Thymus (tissue), 14 donors: Measurements from ENCODE around the gene ZNF41. TPM values are rescaled to one million over a fixed set of nuclear protein-coding genes. Genes with fewer than 3 reads are reported as not detected.
A peak's percentile ranks its signal among the peaks of the same experiment; 100 is the strongest.

Source experiments
- DNase-seq, 9 donors: peaks; one replicate each; pipeline ENCODE4 v3.0.0-alpha.2; 2013; ENCODE audit warnings: low spot score in 9 of 9, low read depth in 6 of 9, missing footprints in 1 of 9
- H3K27ac ChIP-seq, 2 donors: one replicate each; pipeline ENCODE4 v1.5.1; 2013; ENCODE audit warnings: control low read depth in 1 of 2, low read depth in 1 of 2, low read length in 1 of 2, mild to moderate bottlenecking in 1 of 2, moderate library complexity in 1 of 2
- H3K27me3 ChIP-seq, 2 donors: one replicate each; pipeline ENCODE4 v1.5.1; 2013; ENCODE audit warnings: low read length in 1 of 2; ENCODE audit not compliant: control insufficient read depth in 2 of 2, insufficient read depth in 1 of 2
- H3K36me3 ChIP-seq, 2 donors: one replicate each; pipeline ENCODE4 v1.5.1; 2013; ENCODE audit warnings: low read length in 1 of 2, mild to moderate bottlenecking in 1 of 2, moderate library complexity in 1 of 2; ENCODE audit not compliant: control insufficient read depth in 2 of 2, insufficient read depth in 2 of 2
- H3K4me1 ChIP-seq, 2 donors: one replicate each; pipeline ENCODE4 v1.5.1; 2013; ENCODE audit warnings: low read length in 2 of 2; ENCODE audit not compliant: control insufficient read depth in 2 of 2, insufficient read depth in 2 of 2
- H3K4me3 ChIP-seq, 2 donors: one replicate each; pipeline ENCODE4 v1.5.1; 2013; ENCODE audit warnings: low read length in 2 of 2, control low read depth in 1 of 2, mild to moderate bottlenecking in 1 of 2
- H3K9me3 ChIP-seq, 2 donors: one replicate each; pipeline ENCODE4 v1.5.1; 2013; ENCODE audit warnings: low read length in 1 of 2, mild to moderate bottlenecking in 1 of 2; ENCODE audit not compliant: control insufficient read depth in 2 of 2, insufficient read depth in 1 of 2
- WGBS: extraction: QIAGEN DNeasy Blood & Tissue Kit; methylation state at CpG from one replicate; pipeline ENCODE4 v1.1.7; 2013; 5-methylcytosine and 5-hydroxymethylcytosine counted together
- long read RNA-seq, 10 donors: transcript quantifications; one replicate each; lab custom pipeline, GENCODE V29; 2026
- polyA plus RNA-seq: library from polyadenylated mRNA; stranded (reverse); fragments of 200-250 nt; gene quantifications from one replicate; pipeline ENCODE4 v1.2.3, GENCODE V29; 2013
- total RNA-seq: library from RNA; stranded (reverse); fragments of 120-200 nt; gene quantifications from one replicate; pipeline ENCODE4 v1.2.4, GENCODE V29; 2013
- donor health status: healthy.

ZNF41 gene
- total RNA-seq (9.3 TPM), polyA plus RNA-seq (4.6 TPM)
- long read RNA-seq, donor 1: 0 reads
- long read RNA-seq, donor 2: 0 reads
- long read RNA-seq, donor 3, full-length matches to known transcripts: 1 of 1 reads
- long read RNA-seq, donor 3, partial matches to known transcripts: 0 of 1 reads
- long read RNA-seq, donor 3, other reads (novel, unspliced or antisense): 0 of 1 reads
- long read RNA-seq, donor 4: 0 reads
- long read RNA-seq, donor 5: 0 reads
- long read RNA-seq, donor 6: 0 reads
- long read RNA-seq, donor 7: 0 reads
- long read RNA-seq, donor 8: 0 reads
- long read RNA-seq, donor 9: 0 reads
- long read RNA-seq, donor 10: 0 reads

DNA sequence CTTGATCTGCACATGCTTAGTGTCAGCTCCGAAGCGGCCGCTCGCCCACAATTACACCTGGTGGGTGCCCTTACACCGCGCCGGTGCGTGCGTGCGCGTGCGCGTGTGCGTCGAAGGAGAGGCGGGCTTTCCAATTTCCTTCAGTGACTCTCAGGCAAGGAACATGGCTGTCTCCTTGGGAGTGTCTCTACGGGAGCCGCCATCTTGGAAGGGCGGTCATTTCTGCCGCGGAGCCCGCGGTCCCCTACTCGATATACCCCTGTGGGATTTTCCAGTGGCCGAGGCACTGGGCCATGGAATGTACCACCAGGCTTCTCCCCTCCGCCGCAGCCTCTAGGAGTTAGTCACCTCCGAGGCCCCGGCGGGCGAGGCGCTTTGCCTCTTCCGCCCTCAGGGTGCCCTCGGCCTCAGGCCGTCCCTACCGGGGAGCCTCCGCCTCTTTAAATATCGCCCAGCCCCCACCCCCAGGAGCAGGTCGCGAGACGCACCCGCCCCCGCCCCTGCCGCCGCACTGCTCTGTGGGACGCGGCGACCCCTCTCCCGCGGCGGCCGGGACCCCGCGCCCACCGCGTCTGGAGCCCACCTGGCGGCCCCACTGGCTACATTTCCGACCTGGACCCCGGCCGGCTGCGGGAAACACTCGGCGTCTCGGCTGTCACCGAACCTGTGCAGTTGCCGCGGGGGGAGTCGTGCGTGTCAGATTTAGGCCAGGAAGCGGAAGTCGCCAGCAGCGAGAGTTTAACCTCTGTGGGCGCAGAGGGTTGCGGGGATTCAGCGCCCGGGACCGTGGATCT, at the start of gene ZNF41:
Gene ZNF41, minus strand, starts transcription at position 711 of the 794 bp plus-strand sequence. CDS start 15,741 bp downstream, outside the sequence.
- H3K4me3 ChIP-seq: peak within 1 kb of the TSS; percentile 71 to 81
- H3K36me3 ChIP-seq: no peaks in the 10 kb centered on the region
- H3K9me3 ChIP-seq: no peaks in the 10 kb centered on the region
- H3K27me3 ChIP-seq: no peaks in the 10 kb centered on the region
- peak within 1 kb of the TSS; percentile 91 to 95 for H3K27ac ChIP-seq
- DNase-seq: peak; percentile 61 to 89 (median 71)
- peaks cover 0 to 10% of the 10 kb centered on the region in 2 donors for H3K4me1 ChIP-seq
- under 1% methylated on average over 77 of the region's 77 CpGs for WGBS

DNA sequence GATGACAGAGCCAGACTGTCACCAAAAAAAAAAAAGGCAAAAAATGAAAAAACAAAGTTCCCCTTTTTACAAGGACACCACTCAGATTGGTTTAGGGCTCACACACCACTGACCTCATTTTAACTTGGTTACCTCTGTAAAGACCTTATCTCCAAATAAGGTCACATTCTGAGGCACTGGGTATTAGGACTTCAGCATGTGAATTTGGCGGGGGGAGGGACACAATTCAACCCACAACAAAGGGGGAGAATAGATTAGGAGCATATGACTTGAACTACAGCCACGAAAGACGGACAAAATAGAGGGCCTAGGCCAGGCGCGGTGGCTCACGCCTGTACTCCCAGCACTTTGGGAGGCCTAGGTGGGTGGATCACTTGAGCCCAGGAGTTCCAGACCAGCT, 47.0 kb upstream of the ZNF41 start:
- DNase-seq: no peak
- Histone ChIP-seq H3K27ac (no peak overlapping the region), H3K9me3 (no peaks in the 10 kb centered on the region), H3K36me3 (no peaks in the 10 kb centered on the region), H3K4me3 (no peak overlapping the region), H3K27me3 (no peaks in the 10 kb centered on the region), H3K4me1 (peaks cover 0 to 4% of the 10 kb centered on the region in 2 donors)
- WGBS: 84% methylated on average over 6 of the region's 6 CpGs

DNA sequence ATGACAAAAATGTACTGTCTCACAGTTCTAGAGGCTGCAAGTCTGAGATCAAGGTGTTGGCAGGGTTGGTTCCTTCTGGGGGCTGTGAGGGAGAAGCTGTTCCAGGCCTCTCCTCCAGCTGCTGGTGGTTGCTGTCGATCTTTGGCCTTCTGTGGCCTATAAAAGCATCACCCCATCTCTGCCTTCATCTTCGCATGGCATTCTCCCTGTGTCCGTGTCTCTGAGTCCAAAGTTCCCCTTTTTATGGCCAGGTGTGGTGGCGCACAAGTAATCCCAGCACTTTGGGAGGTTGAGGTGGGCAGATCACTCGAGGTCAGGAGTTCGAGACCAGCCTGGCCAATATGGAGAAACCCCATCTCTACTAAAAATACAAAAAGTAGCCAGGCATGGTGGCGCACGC, 46.5 kb upstream of the ZNF41 start:
- no peaks in the 10 kb centered on the region for H3K27me3 ChIP-seq

DNA sequence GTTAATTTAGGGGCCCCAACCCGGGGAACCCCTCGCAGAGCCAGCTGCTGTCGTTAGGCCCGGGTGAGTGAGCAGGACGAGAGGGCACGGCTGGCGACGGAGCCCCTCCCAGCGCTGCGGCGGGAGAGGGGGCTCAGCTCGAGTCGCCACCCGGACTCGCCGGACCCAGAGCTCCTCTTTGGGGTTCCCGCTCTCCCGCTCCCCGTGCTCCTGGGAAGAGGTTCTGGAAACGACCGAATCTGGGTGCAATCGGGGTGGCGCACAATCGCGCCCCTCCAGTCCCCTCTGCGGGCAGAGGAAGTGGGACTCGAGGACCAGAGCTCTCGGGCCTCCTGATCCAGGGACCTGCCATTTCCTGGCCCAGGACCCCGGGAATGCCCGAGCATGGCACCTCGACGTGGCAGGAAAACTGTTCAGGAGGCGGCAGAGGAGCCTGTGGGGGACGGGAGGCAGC, 40.7 kb upstream of the ZNF41 start:
- Histone ChIP-seq H3K9me3 (peaks cover 0 to 9% of the 10 kb centered on the region in 2 donors), H3K27ac (no peak overlapping the region), H3K4me3 (peak overlapping the region; percentile 54 to 56), H3K4me1 (no peaks in the 10 kb centered on the region), H3K27me3 (no peaks in the 10 kb centered on the region), H3K36me3 (no peaks in the 10 kb centered on the region)
- 3% methylated on average over 34 of the region's 34 CpGs for WGBS
- DNase-seq: peak in 1 of 9 donors; percentile 6

More for the DNA sequence above, 46.5 kb upstream of the ZNF41 start:
- no peaks in the 10 kb centered on the region for H3K9me3 ChIP-seq
- no peaks in the 10 kb centered on the region for H3K36me3 ChIP-seq
- peaks cover 0 to 3% of the 10 kb centered on the region in 2 donors for H3K4me1 ChIP-seq
- H3K27ac ChIP-seq: no peak overlapping the region
- H3K4me3 ChIP-seq: no peak overlapping the region
- DNase-seq: no peak
- WGBS: 95% methylated on average over 8 of the region's 8 CpGs

DNA sequence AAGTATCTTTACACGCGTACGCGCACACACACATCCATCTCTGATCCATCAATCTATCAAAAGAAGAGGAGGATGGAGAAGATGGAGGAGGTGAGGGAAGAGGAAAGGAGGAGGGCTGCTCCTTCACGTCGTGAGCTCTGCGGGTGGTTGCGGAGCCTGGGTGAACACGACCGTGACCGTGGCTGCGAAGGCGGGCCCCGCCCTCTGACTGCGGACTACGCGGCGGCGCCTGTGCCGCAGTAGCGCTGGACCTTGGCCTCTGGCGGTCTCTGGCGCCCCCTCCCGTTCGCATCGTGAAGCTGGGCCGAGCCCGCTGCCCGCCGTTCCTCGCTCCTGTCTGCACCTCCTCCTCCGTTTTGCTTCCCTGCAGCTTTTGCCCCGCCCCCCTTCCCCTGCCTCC, 40.3 kb upstream of the ZNF41 start:
- H3K27me3 ChIP-seq: no peaks in the 10 kb centered on the region
- peaks cover 0 to 9% of the 10 kb centered on the region in 2 donors for H3K9me3 ChIP-seq
- peaks cover 0 to 1% of the 10 kb centered on the region in 2 donors for H3K4me1 ChIP-seq
- 2% methylated on average over 31 of the region's 33 CpGs for WGBS
- H3K27ac ChIP-seq: no peak overlapping the region
- peak in 8 of 9 donors; percentile 24 to 76 (median 54) for DNase-seq
- no peaks in the 10 kb centered on the region for H3K36me3 ChIP-seq
- H3K4me3 ChIP-seq: peak overlapping the region; percentile 54 to 56

DNA sequence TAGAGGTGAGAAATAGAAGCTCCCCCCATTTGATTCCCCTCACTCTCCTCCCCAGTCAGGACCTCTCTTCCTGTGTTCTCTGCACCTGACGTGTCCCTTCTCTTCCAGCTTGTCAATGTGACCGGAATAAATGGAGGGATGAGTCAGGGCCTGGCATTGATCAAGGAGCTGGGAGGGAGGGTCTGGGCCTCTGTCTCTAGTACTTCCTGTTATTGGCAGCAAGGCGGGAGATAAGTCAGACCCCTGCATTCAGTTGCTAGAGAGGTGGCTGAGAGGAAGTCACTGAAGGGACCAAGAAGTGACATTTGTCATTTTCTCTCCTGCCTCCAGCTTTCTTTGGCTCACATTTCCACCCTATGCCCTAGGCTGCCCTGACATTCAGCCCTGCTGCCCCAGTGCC, 35.1 kb upstream of the ZNF41 start:
- WGBS: 94% methylated on average over 3 of the region's 3 CpGs
- Histone ChIP-seq H3K27me3 (no peaks in the 10 kb centered on the region), H3K4me1 (peaks cover 0 to 3% of the 10 kb centered on the region in 2 donors), H3K9me3 (peaks cover 0 to 9% of the 10 kb centered on the region in 2 donors), H3K36me3 (no peaks in the 10 kb centered on the region), H3K27ac (no peak overlapping the region), H3K4me3 (no peak overlapping the region)
- DNase-seq: peak in 1 of 9 donors; percentile 7

DNA sequence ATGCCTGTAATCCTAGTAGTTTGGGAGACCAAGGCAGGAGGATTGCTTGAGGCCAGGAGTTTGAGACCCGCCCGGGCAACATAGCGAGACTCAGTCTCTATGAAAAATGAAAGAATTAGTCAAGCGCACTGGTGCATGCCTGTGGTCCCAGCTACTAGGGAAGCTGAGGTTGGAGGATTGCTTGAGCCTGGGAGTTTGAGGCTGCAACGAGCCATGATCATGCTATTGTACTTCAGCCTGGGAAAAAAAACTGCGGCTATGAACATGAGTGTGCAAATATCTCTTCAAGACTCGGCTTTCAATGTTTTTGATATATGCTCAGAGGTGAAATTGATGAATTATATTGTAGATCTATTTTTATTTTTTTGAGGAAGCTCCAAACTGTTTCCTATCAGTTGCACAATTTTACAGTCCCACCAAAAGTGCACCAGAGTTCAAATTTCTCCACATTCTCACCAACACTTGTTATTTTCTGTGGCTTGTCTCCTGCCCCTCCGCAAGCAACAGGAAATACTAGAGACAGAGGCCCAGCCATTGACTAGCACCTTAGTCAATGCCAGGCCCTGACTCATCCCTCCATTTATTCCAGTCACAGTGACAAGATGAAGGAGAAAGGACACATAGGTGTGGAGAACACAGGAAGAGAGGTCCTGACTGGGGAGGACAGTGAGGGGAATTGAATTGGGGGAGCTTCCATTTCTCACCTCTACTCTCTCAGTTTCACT, 33.1 kb upstream of the ZNF41 start:
- H3K4me1 ChIP-seq: peaks cover 0 to 3% of the 10 kb centered on the region in 2 donors
- no peak overlapping the region for H3K27ac ChIP-seq
- no peak for DNase-seq
- no peaks in the 10 kb centered on the region for H3K36me3 ChIP-seq
- no peak overlapping the region for H3K4me3 ChIP-seq
- H3K9me3 ChIP-seq: peaks cover 0 to 4% of the 10 kb centered on the region in 2 donors
- H3K27me3 ChIP-seq: no peaks in the 10 kb centered on the region
- 96% methylated on average over 8 of the region's 8 CpGs for WGBS

DNA sequence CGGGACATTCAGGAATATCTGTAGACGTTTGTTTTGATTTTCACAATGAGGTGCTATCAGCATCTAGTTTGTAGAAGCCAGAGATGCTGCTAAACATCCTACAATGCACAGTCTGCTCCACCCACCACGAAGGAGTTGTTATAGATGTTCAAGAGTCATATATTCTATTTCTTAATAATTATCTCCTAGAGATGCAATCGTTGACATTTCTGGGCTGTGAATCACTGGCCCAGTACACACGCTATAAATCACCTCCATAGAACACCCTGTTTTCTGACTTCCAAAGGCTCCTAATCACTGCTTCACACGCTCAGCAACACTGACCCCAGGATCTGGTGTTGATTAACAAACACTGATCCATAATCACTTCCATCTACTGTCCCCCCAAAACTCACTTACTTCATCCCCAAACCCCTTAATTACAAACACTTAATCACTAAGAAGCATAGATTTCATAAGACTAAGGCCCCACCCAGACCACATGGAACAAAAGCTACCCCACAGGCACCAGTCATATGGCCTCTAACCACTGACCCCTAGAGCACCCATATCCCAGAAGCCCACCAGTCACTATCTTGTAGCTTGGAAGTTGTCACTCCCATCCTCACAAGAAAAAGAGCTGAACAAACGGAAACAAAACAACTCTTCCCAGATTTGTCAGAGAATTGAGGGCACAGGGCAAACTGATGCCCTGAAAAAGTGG, 31.7 kb upstream of the ZNF41 start:
- no peaks in the 10 kb centered on the region for H3K9me3 ChIP-seq
- 97% methylated on average over 7 of the region's 7 CpGs for WGBS

More for the DNA sequence above, 31.7 kb upstream of the ZNF41 start:
- Histone ChIP-seq H3K4me1 (peaks cover 0 to 3% of the 10 kb centered on the region in 2 donors), H3K36me3 (no peaks in the 10 kb centered on the region), H3K27ac (no peak overlapping the region), H3K27me3 (no peaks in the 10 kb centered on the region), H3K4me3 (no peak overlapping the region)
- no peak for DNase-seq
